Sigmoid colon (tissue), 3 donors: ENCODE measurements around the gene TTC9B.

Source experiments
- CTCF ChIP-seq, 4 experiments: fragments of 450-650 bp in 3 of 4; fragments of 200-600 bp in 1 of 4; IDR thresholded peaks; one replicate each; pipeline ENCODE4 v1.5.1; 2016 to 2019; ENCODE audit warnings: antibody characterized with exemption in 4 of 4, mild to moderate bottlenecking in 3 of 4, moderate library complexity in 2 of 4
- POLR2A ChIP-seq, 2 donors: fragments of 450-650 bp; IDR thresholded peaks; one replicate each; pipeline ENCODE4 v1.6.1; 2016; ENCODE audit warnings: antibody characterized with exemption in 2 of 2, mild to moderate bottlenecking in 2 of 2, moderate library complexity in 2 of 2

GRCh38 chr19:40264314-40265054 is 46.3 kb upstream of the TTC9B start:
- TF ChIP-seq CTCF (IDR thresholded peaks at IDR 0.05) = no peak
- TF ChIP-seq POLR2A (IDR thresholded peaks at IDR 0.05) = no peak
